Neural crest cell (in vitro differentiated cells): ENCODE results near the gene TBC1D22B. TPM values are rescaled to one million over a fixed set of nuclear protein-coding genes. Genes with fewer than 3 reads are reported as not detected.

Experiments
- DNase-seq: peaks from one replicate; pipeline ENCODE4 v3.0.0; 2021; ENCODE audit warnings: low read depth, mixed read lengths, low spot score
- H3K27ac Mint-ChIP-seq: one replicate; pipeline ENCODE4 v1.8.0; 2021; ENCODE audit warnings: mild to moderate bottlenecking, mixed read lengths; ENCODE audit not compliant: unreplicated experiment
- H3K27me3 Mint-ChIP-seq: 2 replicates; pipeline ENCODE4 v1.8.0; 2021; ENCODE audit warnings: low read depth, mild to moderate bottlenecking, mixed read lengths
- H3K36me3 Mint-ChIP-seq: 2 replicates; pipeline ENCODE4 v1.8.0; 2021; ENCODE audit warnings: low read depth, mild to moderate bottlenecking, mixed read lengths
- H3K4me1 Mint-ChIP-seq: 2 replicates; pipeline ENCODE4 v1.8.0; 2021; ENCODE audit warnings: mixed read lengths
- H3K4me3 Mint-ChIP-seq: one replicate; pipeline ENCODE4 v1.8.0; 2021; ENCODE audit warnings: mild to moderate bottlenecking, mixed read lengths
- H3K9me3 Mint-ChIP-seq: 2 replicates; pipeline ENCODE4 v1.8.0; 2021; ENCODE audit warnings: mixed read lengths
- CTCF ChIP-seq: fragments of 200-600 bp; sonication (generic); conservative IDR thresholded peaks from 2 replicates; pipeline ENCODE4 v1.5.0; 2021; ENCODE audit warnings: antibody characterized with exemption, mild to moderate bottlenecking
- total RNA-seq: library from RNA; stranded (reverse); gene quantifications from 2 replicates; pipeline ENCODE4 v1.2.1, GENCODE V29; 2021

Gene TBC1D22B
- total RNA-seq, 1 donor from 2014 or later = 11.1 TPM

DNA sequence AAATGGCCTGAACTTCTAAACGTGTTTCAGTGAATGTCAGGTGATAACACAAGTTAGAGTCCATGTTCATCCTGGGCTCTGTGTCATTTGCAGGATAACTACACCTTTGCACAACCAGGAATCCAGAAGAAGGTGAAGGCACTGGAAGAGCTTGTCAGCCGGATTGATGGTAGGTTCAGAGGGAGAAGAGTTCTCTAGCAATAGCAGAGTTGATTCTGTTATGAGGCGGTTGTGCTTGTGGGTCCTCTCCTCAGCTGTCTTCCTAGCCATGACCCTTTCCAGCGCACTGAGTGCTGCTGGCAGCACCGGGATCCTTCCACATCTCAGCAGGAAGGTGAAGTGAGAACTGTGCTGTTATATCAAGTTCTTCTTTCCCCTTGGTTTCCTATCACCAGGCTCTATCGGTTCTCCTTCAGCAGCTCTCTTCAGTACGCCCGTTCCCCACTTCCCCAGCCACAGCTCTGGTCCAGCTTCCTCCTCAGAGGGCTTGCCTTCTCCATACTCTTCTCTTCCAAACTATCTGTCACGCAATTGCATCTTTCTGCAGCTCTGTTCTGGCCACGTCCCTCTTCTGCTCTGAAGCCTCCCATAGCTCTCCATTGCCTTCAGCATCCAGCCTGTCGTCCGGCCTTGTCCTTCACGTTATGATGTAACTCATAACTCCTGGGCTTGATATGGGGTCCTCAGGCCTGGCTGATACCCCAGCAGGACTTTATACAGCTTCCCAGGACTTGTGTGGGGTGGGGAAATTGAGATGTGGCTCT lies 56.3 kb downstream of the TBC1D22B start:
- peaks cover 15% of the 10 kb centered on the region for H3K36me3 Mint-ChIP-seq
- no peaks in the 10 kb centered on the region for H3K9me3 Mint-ChIP-seq
- peaks cover 26% of the 10 kb centered on the region for H3K4me1 Mint-ChIP-seq
- no peak overlapping the region for H3K4me3 Mint-ChIP-seq
- no peaks in the 10 kb centered on the region for H3K27me3 Mint-ChIP-seq
- TF ChIP-seq CTCF = no peak
- peak overlapping the region; percentile 23 for H3K27ac Mint-ChIP-seq
- DNase-seq = no peak

GRCh38 chr6:37314487-37315156 lies 57.0 kb downstream of the TBC1D22B start:
- no peak overlapping the region for H3K27ac Mint-ChIP-seq

DNA sequence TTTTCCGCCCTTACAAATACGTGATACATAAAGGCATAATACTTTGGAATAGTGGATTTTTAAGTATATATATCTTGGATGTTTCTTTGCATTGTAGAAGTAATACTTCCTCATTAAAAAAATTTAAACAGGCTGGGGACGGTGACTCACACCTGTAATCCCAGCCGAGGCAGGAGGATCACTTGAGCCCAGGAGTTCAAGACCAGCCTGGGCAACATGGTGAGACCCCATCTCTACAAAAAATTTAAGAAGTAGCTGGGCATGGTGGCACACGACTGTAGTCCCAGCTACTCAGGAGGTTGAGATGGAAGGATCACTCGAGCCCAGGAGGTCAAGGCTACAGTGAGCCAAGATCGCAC lies 57.6 kb downstream of the TBC1D22B start:
- Mint-ChIP-seq H3K36me3 (peaks cover 15% of the 10 kb centered on the region), H3K27me3 (no peaks in the 10 kb centered on the region)
- no peak for TF ChIP-seq CTCF

More at GRCh38 chr6:37314487-37315156, 57.0 kb downstream of the TBC1D22B start:
- H3K27me3 Mint-ChIP-seq = no peaks in the 10 kb centered on the region
- H3K4me1 Mint-ChIP-seq = peaks cover 19% of the 10 kb centered on the region
- H3K36me3 Mint-ChIP-seq = peaks cover 15% of the 10 kb centered on the region
- no peak overlapping the region for H3K4me3 Mint-ChIP-seq
- peak; percentile 20 for DNase-seq
- no peaks in the 10 kb centered on the region for H3K9me3 Mint-ChIP-seq
- peak; percentile 62 for TF ChIP-seq CTCF

DNA sequence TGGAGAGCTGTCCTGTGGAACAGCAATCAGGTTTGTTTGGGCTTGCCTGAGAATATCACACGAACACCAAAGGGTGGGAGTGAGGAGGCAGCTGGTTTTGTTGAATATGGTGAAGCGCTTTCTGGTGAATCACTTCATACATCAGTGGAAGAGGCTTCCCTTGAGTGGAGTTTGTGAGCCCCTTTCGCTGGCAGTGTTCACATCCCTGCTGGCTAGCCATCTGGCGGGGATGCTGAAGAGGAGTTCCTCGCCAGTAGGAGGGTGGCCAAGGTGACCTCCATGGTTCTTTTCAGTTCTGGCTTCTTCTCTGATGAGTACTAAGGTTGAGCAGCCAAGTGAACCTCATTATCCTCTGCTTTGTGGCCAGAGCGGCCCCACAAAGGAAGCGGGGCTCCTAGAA lies 58.5 kb downstream of the TBC1D22B start:
- no peak for TF ChIP-seq CTCF
- Mint-ChIP-seq H3K4me3 (no peak overlapping the region), H3K9me3 (no peaks in the 10 kb centered on the region), H3K4me1 (peaks cover 15% of the 10 kb centered on the region), H3K27me3 (no peaks in the 10 kb centered on the region), H3K27ac (no peak overlapping the region), H3K36me3 (peaks cover 15% of the 10 kb centered on the region)
- no peak for DNase-seq

More for the DNA sequence above, 57.6 kb downstream of the TBC1D22B start:
- Mint-ChIP-seq H3K4me3 (no peak overlapping the region), H3K9me3 (no peaks in the 10 kb centered on the region), H3K27ac (no peak overlapping the region), H3K4me1 (peaks cover 18% of the 10 kb centered on the region)
- DNase-seq = no peak

DNA sequence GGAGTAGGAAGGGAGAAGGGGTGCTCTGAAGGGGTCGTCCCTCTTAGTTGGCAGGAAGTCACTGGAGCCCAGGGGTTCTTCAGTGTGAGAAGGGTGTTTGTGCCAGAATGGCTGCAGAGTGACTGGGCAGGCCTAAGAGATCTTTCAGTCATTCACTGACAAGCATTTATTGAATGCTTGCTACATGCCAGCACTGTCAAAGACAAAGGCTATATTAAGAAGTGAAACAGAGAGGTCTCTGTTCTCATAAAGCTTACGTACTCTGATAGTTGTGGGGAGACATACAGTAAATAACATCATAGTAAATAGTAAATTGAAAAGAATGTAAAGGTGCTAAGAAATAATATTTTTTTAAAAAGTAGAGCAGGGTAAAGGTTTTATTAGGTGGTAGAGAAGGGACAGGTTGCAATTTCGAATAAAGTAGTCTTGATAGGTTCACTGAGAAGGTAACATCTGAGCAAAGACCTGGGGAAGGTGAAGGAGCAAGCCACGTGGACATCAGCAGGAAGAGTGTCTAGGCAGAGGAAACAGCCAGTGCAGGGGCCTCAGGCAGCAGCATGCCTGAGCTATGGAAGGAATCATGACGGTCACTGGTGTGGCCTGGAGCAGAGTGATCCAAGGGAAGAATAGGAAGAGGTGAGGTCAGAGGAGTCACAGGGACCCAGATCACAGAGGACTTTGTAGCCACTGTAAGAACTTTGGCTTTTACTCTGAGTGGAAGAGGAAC lies 59.9 kb downstream of the TBC1D22B start:
- H3K9me3 Mint-ChIP-seq = no peaks in the 10 kb centered on the region
- no peak for TF ChIP-seq CTCF
- H3K36me3 Mint-ChIP-seq = peaks cover 18% of the 10 kb centered on the region
- no peak overlapping the region for H3K4me3 Mint-ChIP-seq
- H3K4me1 Mint-ChIP-seq = peaks cover under 1% of the 10 kb centered on the region
- DNase-seq = no peak
- H3K27ac Mint-ChIP-seq = no peak overlapping the region
- no peaks in the 10 kb centered on the region for H3K27me3 Mint-ChIP-seq
